ENCODE measurements around the gene LNPK.
"Not testable (repeated sequence)": the region's sequence is repeated elsewhere in the genome, so short reads cannot be mapped to it uniquely, and the experiment has no call there.

The LNPK gene, protein sequence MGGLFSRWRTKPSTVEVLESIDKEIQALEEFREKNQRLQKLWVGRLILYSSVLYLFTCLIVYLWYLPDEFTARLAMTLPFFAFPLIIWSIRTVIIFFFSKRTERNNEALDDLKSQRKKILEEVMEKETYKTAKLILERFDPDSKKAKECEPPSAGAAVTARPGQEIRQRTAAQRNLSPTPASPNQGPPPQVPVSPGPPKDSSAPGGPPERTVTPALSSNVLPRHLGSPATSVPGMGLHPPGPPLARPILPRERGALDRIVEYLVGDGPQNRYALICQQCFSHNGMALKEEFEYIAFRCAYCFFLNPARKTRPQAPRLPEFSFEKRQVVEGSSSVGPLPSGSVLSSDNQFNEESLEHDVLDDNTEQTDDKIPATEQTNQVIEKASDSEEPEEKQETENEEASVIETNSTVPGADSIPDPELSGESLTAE

DNA sequence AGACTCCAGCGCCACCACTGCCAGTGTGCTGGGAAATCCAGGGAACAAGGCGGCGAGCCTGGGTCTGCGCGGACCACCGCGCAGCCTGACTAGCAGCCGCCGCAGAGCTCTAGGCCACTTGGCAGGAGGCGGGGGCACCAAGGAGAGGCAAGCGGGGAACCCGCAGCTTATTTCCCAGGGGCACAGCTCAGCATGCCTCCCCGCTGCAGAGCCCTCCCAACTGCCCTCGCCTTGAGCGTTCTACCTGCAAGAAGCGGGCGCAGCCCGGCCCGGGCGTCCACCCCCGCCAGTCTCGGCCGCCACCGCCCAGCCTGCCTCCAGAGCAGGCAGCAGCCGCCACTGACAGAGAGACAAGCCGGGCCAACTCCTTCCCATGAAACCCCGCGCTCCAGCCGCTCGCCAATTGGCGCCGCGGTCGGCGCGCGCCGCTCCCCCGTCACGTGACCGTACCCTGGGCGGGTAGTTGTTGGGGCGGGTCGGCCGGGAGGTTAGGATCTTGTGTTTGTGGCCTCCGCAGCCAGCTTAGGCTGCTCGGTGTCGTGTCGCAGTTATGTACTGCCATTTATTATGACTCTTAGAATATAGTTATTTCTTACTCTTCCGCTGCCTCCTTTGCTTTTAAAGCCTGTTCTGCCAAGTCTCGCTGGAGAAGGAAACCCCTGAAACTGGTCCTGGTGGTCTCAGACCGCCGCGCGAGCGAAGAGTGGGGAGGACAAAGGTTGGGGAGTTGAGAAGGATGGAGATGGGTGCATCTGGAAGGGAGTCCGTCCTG, at the start of gene LNPK:
Gene LNPK (minus strand): TSS at position 352 of the 772 bp plus-strand sequence. CDS start 6,683 bp downstream, outside the sequence.
- in situ Hi-C loops (cut with MboI; ENCODE audit: low sequenced_read_pairs) = no loop called here

DNA sequence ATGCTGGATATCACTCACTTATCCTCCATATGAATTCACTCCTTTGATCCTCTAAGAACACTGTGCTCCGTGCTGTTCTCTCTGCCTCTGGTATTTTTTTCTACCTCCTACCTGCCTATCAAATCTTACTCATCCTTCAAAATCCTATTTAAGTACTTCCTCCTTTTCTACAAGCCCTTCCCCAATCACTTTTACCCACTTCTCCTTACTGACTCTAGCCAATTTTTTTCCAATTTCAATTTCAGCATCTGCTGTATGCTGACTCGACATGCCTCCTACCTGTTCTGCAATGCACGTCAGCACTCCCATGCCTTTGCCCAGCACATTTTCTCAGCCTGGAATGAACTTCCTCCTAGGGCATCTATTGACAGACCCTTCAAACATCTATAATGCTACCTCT, 37.3 kb upstream of the LNPK start:
- in situ Hi-C loops (cut with MboI; ENCODE audit: low sequenced_read_pairs) = no loop called here

DNA sequence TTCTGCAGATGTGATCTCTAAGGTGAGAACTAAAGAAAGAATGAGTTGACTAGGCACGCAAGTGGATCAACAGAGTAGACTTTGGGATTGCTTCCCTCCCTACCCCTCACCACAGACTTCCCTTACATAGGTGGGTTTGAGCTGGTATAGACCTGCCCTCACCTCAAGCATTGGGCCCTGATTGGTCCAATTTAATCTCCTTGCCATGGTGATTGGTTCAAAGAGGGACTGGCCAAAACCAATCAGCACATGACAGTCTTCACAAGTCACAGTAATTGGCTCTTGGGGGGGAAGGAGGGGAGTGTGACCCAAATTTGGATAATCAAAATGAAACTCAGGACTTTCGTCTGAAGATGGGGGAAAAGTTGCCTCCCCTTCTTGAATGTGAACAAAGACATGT, 36.6 kb upstream of the LNPK start:
- in situ Hi-C loops (cut with MboI; ENCODE audit: low sequenced_read_pairs) = no loop called here

DNA sequence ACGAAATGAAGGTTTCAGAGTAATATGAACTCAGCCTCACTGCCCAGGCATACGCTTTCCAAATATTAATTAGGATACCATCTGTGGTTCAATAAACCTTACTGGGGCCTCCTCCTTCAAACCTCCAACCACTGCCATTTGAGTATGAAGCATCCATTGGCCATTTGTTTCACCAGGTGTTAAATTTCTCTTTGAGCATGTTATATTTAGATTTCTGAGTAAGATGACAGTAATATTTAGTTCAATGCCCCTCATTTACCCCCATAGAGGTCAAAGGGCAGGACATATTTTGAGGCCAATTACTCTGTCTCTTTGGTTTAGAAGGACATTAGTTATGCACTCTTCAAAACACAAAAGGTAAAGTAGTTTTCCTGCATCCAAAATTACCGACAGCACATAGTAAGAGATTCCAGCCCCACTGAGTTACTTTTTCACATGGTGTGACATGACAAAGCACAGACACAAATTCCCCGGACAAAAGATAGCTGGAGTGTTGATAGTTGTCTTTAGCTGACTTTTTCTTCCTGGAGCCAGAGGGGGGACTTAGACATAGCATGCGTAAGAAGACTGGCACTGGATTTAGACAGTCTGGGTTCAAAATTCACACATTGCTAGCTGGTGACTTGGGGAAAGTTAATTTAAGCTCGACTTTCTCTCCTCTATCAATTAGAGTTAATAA, 33.1 kb upstream of the LNPK start:
- in situ Hi-C loops (cut with MboI; ENCODE audit: low sequenced_read_pairs) = no loop called here

DNA sequence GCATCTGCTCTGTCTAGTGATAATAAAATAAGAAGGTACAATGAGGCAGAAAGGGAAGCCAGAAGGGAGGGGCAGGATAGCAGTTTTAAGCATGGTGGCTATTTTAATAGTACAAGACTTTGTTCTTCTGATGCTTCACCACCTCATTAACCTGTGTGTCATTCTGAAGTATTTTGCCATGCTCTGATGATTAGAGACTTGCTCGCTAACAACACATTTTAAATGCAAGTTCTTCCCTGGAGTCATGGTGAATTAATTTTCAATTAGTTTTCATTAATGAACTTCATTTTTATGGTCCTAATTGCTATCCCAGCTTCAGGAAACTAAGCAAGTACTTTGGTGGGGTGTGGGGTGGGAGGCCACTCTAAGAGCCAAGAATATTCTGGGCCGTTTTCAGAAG, 25.7 kb upstream of the LNPK start:
- in situ Hi-C loops (cut with MboI; ENCODE audit: low sequenced_read_pairs) = no loop called here

DNA sequence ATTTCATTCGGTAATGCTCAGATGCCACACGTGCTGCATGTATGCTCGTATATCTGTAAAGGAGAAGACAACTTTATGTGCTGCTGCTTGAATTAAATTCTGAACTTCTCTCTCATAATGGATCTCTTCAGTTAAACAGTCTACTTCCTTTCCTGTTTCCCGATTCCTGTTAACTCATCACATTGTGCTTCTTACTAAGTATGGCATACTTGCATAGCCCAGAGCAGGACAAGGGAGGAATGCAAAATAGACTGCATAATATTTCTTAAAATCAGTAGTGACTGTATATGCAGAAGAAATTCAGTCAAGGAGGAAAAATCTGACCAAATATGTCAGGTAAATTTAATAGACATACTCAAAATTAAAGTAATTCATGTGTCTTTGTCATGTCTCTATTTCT, 23.9 kb upstream of the LNPK start:
- in situ Hi-C loops (cut with MboI; ENCODE audit: low sequenced_read_pairs) = no loop called here

DNA sequence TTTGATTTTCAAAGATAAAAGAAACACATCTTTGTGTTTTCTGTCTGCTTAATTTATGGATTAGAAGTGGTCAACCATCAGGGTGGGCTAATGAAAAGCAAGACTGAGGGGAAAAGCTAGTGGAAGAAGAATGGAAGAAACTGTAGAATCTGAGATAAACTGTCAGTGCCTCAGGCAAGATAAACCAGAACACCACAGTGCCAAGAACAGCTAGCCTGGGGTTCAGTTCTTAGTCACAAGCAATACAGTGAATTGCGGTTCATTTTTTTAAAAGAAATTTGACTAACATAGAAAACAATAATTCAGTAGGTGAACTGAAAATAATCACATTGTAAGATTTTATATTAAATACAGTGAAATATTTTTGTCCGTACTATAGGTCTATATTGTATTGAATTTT, 22.0 kb upstream of the LNPK start:
- in situ Hi-C loops (cut with MboI; ENCODE audit: low sequenced_read_pairs) = no loop called here

DNA sequence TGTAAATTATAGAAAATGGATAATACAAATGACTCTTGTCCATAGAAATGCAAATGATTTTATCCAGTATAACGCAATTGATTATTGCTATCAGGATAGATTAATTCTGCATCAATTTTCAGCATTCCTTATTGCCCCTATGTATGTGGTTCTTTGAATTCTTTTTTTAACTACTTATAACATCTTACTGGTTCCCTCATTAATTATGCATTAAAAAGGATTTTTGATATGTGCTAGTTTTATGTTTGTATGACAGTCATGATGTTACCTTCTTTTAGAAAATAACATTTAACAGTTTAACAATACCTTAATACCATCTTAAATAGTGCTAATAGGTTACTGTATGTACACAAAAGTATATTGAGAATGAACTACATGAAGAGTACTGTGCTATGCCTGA, 20.0 kb upstream of the LNPK start:
- in situ Hi-C loops (cut with MboI; ENCODE audit: low sequenced_read_pairs) = no loop called here

DNA sequence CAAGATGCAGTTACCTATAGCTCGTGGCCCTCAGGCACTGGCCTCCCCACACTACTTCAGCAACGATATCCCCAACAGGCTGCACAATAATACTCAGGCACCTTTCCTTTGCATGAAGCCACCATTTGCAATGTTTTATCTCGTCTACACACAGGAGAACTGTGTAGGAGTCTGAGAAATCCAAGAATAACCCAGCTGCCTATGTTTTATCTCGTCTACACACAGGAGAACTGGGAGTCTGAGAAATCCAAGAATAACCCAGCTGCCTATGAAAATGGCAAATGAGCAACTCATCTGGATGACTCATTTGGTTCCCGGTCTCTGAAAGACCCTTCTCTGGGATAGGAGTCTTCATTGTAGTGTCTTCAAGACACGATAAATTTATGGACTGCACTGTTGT, 18.3 kb upstream of the LNPK start:
- in situ Hi-C loops (cut with MboI; ENCODE audit: low sequenced_read_pairs) = no loop called here

DNA sequence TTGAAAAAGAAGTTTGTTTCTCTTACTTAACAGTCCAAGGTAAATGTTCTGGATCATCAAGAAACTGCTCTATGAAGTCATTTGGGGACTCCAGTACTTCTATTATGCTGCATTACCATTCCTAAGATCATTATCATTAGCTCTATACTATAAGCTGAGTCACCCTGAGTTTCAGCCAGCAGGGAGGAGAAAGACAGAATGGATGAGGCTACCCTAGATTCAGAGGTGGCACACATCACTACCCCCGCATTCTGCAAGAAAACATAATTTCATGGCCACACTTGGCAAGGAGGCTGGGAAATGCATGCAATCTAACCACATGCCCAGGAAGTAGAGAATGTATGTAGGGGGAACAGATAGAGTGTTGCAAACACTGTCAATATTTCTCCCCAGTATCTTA, 16.6 kb upstream of the LNPK start:
- in situ Hi-C loops (cut with MboI; ENCODE audit: low sequenced_read_pairs) = no loop called here

DNA sequence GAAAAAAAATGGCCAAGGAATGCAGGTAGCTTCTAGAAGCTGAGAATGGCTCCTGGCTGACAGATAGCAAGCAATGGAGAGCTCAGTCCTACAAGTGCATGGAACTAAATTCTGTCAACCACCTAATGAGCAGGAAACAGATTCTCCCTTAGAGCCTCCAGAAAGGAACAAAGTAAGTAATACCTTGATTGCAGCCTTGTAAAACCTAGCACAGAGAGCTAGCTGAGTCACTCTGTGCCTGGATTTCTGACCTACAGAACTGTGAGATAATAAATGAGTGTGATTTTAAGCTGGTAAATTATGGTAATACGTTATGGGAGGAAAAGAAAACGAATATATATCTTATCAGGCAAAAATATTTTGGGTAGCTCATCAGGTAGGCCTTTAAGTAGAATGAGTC, 7.4 kb upstream of the LNPK start:
- in situ Hi-C loops (cut with MboI; ENCODE audit: low sequenced_read_pairs) = no loop called here

DNA sequence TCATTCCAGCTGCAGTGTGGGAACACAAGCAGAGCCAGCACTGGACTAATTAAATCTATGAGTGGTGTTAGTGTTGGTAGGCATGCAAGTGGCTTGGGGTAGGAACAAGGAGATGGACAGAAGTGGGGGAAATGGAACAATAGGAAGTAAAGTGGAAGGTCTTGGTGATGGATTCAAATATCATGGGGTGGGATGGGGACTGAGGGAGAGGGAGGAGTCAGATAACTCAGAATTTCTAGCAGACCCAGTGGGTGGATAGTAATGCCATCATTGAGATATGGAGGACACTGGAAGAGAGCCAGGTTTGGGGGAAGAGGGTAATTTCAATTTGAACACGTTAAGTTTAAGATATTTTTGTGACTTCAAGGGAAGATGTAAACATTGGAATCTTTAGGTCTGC, 2.9 kb upstream of the LNPK start:
- in situ Hi-C loops (cut with MboI; ENCODE audit: low sequenced_read_pairs) = no loop called here

DNA sequence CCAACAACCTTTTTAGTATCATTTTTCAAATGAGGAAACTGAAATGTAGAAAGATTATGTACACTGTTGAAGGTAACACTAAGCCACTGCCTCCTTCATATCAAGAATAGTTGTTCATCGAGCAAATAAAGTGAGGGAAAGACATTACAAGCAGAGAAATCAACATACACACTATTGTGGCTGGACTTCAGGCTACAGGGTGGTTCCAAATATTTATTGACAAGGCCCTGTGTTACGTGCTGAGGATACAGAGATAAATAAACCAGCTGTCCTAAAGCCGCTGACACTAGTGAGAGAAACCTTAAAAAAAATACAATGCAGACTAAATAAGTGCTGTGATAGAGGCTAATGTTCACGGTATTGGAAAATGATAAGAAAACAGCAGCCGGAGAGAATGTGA, 1.9 kb upstream of the LNPK start:
- in situ Hi-C loops (cut with MboI; ENCODE audit: low sequenced_read_pairs) = no loop called here

DNA sequence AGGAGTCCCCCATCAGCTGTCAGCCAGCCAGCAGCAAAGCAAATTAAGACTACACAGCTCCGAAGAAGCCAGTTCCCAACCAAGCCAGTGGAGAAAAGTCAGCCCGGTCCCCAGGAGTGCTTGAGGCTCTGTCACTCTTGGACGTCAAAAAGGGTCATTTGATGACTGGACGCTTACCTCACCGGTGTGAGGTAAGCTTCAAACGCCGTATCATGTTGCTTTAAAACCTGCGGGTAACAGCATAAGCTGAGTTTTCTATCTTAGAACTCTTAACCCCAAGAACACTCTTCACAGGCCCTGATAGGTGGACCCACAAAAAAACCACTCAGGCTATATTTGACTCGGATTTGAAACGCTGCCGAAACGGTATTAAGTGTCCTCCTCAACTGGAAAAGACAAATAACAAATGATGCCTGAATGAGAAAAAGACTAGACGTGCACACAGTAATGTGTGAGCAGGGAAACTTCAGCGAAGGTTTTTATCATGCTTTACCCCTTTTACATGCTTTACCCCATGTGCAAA, 682 bp upstream of the LNPK start:
- in situ Hi-C loops (cut with MboI; ENCODE audit: low sequenced_read_pairs) = no loop called here

DNA sequence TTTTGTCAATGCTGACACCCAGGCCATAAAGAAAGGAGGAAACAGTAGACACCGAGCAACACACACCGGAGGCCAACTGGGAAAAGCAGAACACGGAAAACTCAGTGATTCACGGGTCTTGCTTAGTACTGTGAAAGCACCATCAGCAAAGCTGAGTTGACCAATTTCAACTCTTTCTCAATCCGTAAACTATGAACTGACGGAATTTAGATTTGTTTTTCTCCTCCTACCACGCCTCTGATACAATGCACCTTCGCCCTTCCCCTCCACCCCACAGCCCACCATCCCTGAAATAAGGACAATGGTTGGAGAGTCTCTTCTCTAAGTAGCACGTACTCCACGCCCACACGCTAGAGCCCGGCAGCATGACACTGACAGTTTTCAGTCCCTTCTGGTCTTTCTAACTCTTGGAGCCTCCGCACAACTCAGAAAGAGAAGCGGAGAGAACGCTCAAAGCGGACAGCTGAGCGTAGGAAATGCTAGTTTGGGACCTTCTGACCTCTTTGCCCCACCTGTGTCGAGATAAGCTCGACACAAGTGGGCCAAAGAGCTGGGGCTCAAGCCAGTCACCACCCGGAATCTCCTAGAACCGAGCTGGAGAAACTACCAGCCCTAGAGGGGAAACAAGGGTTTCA, 669 bp downstream of the LNPK start:
- in situ Hi-C loops (cut with MboI; ENCODE audit: low sequenced_read_pairs) = no loop called here

DNA sequence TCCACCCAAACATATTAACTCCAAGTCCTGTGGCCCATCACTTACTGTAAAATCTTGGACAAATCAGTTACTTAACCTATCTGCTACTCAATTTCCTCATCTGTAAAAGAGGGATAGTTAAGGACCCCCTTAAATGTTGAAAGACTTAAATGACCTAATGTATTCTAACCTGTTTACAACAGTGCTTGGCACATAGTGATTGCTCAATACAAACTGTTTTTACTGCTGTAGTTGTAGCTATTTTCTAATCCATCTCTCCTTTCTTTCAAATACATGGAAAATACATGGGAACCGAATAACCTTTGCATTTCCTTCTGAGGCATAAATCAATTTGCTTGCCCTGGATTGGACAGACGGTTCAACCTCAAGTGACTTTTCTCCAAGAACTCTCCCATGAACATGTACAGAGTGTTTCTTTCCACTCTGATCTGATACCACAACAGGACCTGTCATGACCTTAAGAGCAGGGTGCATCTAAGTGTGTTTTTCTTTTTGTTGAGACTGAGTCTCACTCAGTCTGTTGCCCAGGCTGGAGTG, 2.7 kb downstream of the LNPK start:
- in situ Hi-C loops (cut with MboI; ENCODE audit: low sequenced_read_pairs) = no loop called here

DNA sequence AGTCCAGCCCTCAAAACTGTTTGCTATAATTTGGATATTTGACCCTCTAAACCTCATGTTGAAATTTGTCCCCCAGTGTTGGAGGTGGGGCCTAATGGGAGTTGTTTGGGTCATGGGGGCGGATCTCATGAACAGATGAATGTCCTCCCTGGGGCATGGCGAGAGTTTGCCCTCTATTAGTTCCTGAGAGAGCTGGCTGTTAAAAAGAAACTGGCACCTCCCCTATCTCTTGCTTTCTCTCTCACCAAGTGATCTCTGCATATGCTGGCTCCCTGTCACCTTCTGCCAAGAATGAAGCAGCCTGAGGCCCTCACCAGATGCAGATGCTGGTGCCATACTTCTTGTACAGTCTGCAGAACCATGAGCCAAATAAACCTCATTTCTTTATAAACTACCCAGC, 12.0 kb downstream of the LNPK start:
- in situ Hi-C loops (cut with MboI; ENCODE audit: low sequenced_read_pairs) = no loop called here

DNA sequence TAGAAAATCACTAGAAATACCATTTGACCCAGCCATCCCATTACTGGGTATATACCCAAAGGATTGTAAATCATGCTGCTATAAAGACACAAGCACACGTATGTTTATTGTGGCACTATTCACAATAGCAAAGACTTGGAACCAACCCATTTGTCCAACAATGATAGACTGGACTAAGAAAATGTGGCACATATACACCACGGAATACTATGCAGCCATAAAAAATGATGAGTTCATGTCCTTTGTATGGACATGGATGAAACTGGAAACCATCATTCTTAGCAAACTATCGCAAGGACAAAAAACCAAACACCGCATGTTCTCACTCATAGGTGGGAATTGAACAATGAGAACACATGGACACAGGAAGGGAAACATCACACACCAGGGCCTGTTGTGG, 14.9 kb downstream of the LNPK start:
- in situ Hi-C loops (cut with MboI; ENCODE audit: low sequenced_read_pairs) = not testable (repeated sequence)

DNA sequence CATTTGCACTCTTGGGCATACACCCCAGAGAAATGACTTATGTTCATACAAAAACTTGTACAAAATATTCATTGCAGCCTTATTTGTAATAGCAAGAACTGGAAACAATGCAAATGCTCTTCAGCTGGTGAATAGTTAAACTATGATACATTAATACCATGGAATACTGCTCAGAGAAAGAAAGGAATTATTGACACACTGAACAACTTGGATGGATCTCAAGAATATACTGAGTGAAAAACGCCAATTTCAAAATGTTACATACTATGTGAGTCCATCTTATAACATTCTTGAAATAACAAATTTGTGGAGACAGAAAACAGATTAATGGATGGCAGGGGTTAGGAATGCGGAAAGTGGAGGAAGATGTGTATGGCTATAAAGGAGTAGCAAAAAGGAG, 17.2 kb downstream of the LNPK start:
- in situ Hi-C loops (cut with MboI; ENCODE audit: low sequenced_read_pairs) = no loop called here

DNA sequence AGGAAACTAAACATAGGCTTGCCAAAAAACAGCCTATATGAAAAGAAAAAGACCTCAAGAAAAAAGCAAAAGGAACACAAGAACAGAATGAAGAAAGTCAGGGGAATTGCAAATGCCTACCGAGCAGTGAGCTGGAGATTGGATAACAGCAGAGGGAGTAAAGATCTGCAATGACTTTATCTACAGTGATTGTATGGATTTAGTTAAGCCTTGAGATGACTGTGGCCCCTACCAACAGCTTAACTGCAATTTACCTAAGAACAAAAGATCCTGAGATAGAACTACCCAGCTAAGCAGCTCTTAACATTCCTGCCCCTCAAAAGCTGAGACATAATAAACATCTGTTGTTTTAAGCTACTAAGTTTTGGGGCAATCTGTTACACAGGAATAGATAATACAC, 20.5 kb downstream of the LNPK start:
- in situ Hi-C loops (cut with MboI; ENCODE audit: low sequenced_read_pairs) = no loop called here

Data from HL-60/S4 treated with phorbol 12-myristate 13-acetate at 8.2 ng/mL for 4 days and 3 days (cell line).